Thoracic aorta (tissue), 2 donors: ENCODE results near the gene CHN2. TPM values are rescaled to one million over a fixed set of nuclear protein-coding genes. Genes with fewer than 3 reads are reported as not detected.
"Not testable (repeated sequence)": the region's sequence is repeated elsewhere in the genome, so short reads cannot be mapped to it uniquely, and the experiment has no call there.

Experiments
- ATAC-seq: fragments of 150-250 bp; one replicate; pipeline ENCODE4 v1.8.0; 2017; ENCODE audit warnings: low read depth; ENCODE audit not compliant: insufficient number of reproducible peaks, low FRiP score
- DNase-seq: peaks from one replicate; pipeline ENCODE4 v3.0.0-alpha.2; 2020; ENCODE audit warnings: low spot score
- H3K27ac ChIP-seq, 2 donors: fragments of 200-600 bp; sonication (generic); 1 replicate in 1 of 2; 2 replicates in 1 of 2; pipeline ENCODE4 v1.5.1; 2016; ENCODE audit warnings: mild to moderate bottlenecking in 2 of 2, moderate library complexity in 2 of 2
- H3K27me3 ChIP-seq: fragments of 200-600 bp; sonication (generic); replicated peaks from 2 replicates; pipeline ENCODE4 v1.6.0; 2016; ENCODE audit warnings: mild to moderate bottlenecking; ENCODE audit not compliant: insufficient read depth
- H3K36me3 ChIP-seq: fragments of 200-600 bp; sonication (generic); one replicate; pipeline ENCODE4 v1.5.1; 2016
- H3K4me1 ChIP-seq, 2 donors: fragments of 200-600 bp; sonication (generic); 1 replicate in 1 of 2; 2 replicates in 1 of 2; pipeline versions ENCODE4 v1.5.1 to v1.6.0; 2016; ENCODE audit warnings: low read depth in 2 of 2, mild to moderate bottlenecking in 1 of 2; ENCODE audit not compliant: control insufficient read depth in 1 of 2
- H3K4me3 ChIP-seq: fragments of 200-600 bp; sonication (generic); 2 replicates; pipeline ENCODE4 v1.5.1; 2016; ENCODE audit warnings: mild to moderate bottlenecking
- H3K9me3 ChIP-seq: fragments of 200-600 bp; sonication (generic); 2 replicates; pipeline ENCODE4 v1.5.1; 2016
- CTCF ChIP-seq: fragments of 200-600 bp; sonication (generic); IDR thresholded peaks from one replicate; pipeline ENCODE4 v1.5.1; 2019; ENCODE audit warnings: antibody characterized with exemption
- total RNA-seq, 2 donors: library from RNA; depleted of rRNA; stranded (reverse); fragments of >200 nt; gene quantifications; one replicate each; pipeline versions ENCODE4 v1.1.0 to v1.2.3, GENCODE V29; 2016

Gene CHN2
- total RNA-seq, 2 donors from 2014 or later = 22.6 to 44.7 TPM

GRCh38 chr7:29209745-29210144 is 15.2 kb downstream of the CHN2 start:
- Histone ChIP-seq H3K36me3 (no peaks in the 10 kb centered on the region), H3K9me3 (no peaks in the 10 kb centered on the region), H3K27me3 (no peaks in the 10 kb centered on the region), H3K4me1 (no peaks in the 10 kb centered on the region), H3K27ac (no peak overlapping the region), H3K4me3 (no peak overlapping the region)
- no peak for TF ChIP-seq CTCF
- ATAC-seq = no peak
- DNase-seq = no peak

DNA sequence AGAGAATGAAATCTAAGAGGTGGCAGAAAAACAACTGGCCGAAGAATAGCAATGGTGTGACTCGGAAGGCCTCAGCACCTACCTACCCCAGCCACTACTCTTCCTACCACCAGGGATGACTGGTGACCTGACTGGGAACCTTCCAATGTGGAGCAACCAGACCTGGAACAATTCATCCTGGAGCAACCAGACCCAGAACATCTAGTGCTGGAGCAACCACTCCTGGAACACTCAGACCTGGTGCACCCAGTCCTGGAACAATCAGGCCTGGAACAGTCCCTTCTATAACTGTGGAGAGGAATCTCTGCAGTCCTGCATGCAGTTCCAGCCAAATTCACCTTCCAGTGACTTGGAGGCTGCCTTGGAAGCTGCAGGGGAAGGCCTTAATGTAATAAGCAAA is 18.2 kb downstream of the CHN2 start:
- DNase-seq, ATAC-seq, H3K27me3 ChIP-seq, H3K4me3 ChIP-seq, H3K27ac ChIP-seq, H3K9me3 ChIP-seq, H3K4me1 ChIP-seq, H3K36me3 ChIP-seq: not testable (repeated sequence)

DNA sequence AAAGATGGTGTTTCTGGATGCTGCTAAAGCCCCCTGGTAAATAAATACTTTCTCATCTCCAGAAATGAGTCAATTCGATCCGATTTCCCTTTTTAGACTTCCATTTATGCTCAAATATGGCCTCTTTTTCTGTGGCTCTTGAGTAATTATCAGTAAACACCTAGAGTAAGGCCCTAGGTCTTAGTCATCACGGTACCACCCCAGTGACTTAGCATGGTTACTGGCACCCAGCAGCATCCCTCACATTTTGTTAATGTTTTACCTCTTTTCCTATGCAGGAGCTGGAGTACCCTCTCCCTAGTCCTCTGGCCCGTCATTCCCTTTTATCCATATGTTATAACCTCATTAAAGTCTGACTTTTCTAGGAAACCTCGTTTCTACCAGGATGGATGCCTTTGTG is 19.5 kb downstream of the CHN2 start:
- ATAC-seq = no peak

GRCh38 chr7:29214816-29215215 is 20.2 kb downstream of the CHN2 start:
- Histone ChIP-seq H3K27ac (no peak overlapping the region), H3K9me3 (no peaks in the 10 kb centered on the region), H3K27me3 (no peaks in the 10 kb centered on the region), H3K4me1 (no peaks in the 10 kb centered on the region), H3K36me3 (no peaks in the 10 kb centered on the region), H3K4me3 (no peak overlapping the region)
- no peak for TF ChIP-seq CTCF
- ATAC-seq = no peak
- no peak for DNase-seq

More for the DNA sequence above, 19.5 kb downstream of the CHN2 start:
- Histone ChIP-seq H3K4me3 (no peak overlapping the region), H3K9me3 (no peaks in the 10 kb centered on the region), H3K27ac (no peak overlapping the region), H3K36me3 (no peaks in the 10 kb centered on the region), H3K4me1 (no peaks in the 10 kb centered on the region), H3K27me3 (no peaks in the 10 kb centered on the region)
- no peak for TF ChIP-seq CTCF
- no peak for DNase-seq

- H3K4me3 ChIP-seq = no peak overlapping the region
- no peaks in the 10 kb centered on the region for H3K4me1 ChIP-seq
- no peaks in the 10 kb centered on the region for H3K36me3 ChIP-seq
- no peaks in the 10 kb centered on the region for H3K27me3 ChIP-seq
- H3K27ac ChIP-seq = no peak overlapping the region
- ATAC-seq = no peak
- H3K9me3 ChIP-seq = peaks cover 6% of the 10 kb centered on the region
- no peak for TF ChIP-seq CTCF
- no peak for DNase-seq
Observed at GRCh38 chr7:29216128-29216527, 21.6 kb downstream of the CHN2 start.

DNA sequence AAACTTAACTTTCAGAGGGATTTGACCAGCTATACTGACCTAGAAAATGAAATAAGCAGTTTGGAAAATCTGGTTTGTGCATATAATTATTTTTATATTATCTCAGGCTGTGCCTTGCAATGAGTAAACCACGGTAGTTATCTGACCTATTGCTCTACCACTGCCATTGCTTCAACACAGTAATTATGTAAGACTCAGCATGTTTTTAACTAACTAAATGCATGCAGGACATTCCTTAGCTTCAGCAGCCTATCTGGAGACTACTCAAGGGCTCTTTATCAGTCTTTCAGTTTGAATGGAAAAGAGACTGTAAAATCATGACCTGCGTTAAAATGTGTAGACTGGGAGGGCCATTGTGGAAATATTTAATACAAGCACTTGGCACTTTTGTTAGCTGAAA is 22.5 kb downstream of the CHN2 start:
- no peaks in the 10 kb centered on the region for H3K4me1 ChIP-seq
- no peak for DNase-seq
- no peak overlapping the region for H3K27ac ChIP-seq
- TF ChIP-seq CTCF = no peak
- H3K27me3 ChIP-seq = no peaks in the 10 kb centered on the region
- peaks cover 9% of the 10 kb centered on the region for H3K9me3 ChIP-seq
- H3K36me3 ChIP-seq = no peaks in the 10 kb centered on the region
- no peak overlapping the region for H3K4me3 ChIP-seq
- ATAC-seq = no peak
